ENCODE results near the gene BGLAP. TPM values are rescaled to one million over a fixed set of nuclear protein-coding genes. Genes with fewer than 3 reads are reported as not detected.

The BGLAP gene
- 1.0 and 2.4 TPM in 2 replicates for total RNA-seq
- polyA plus RNA-seq: 0.65 and 1.2 TPM in 2 replicates
- polyA plus RNA-seq (2011; cell fraction: cytosol; rRNA removed): 0.14 and 0.35 TPM in 2 replicates
- 3.2 and 3.3 TPM in 2 replicates for polyA plus RNA-seq (2011; cell fraction: nucleus; rRNA removed)
- polyA plus RNA-seq (2012): 0.31 and 0.37 TPM in 2 replicates
- 0.95 TPM in 1 of 2 replicates, not detected in the other for polyA minus RNA-seq
- not detected for polyA minus RNA-seq (2011; cell fraction: cytosol; rRNA and poly(A)+ RNA removed)
- polyA minus RNA-seq (2011; cell fraction: nucleus; rRNA and poly(A)+ RNA removed): 1.6 and 4.2 TPM in 2 replicates
- Bru-seq, nascent RNA: not detected
- percentile 56 among the genes with signal in this experiment for BruChase-seq, experiment 1, labeled RNA remaining after a 6-hour chase
- percentile 40 among the genes with signal in this experiment for BruChase-seq, experiment 2, labeled RNA remaining after a 2-hour chase
- long read RNA-seq, partial matches to known transcripts: 1 of 1 reads
- long read RNA-seq, other reads (novel, unspliced or antisense): 0 of 1 reads

DNA sequence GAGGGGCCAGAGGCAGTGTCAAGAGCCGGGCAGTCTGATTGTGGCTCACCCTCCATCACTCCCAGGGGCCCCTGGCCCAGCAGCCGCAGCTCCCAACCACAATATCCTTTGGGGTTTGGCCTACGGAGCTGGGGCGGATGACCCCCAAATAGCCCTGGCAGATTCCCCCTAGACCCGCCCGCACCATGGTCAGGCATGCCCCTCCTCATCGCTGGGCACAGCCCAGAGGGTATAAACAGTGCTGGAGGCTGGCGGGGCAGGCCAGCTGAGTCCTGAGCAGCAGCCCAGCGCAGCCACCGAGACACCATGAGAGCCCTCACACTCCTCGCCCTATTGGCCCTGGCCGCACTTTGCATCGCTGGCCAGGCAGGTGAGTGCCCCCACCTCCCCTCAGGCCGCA is at the start of gene BGLAP:
Gene BGLAP, plus strand, starts transcription at position 259 of the 400 bp plus-strand sequence. Its CDS starts 48 bp downstream, at position 307.
- dilution Hi-C loops (cut with MboI; ENCODE audit: extremely low pct_ligation_motif_present, low sequenced_read_pairs) (no loop called here), intact Hi-C loops (cut with micrococcal nuclease) (no loop called here)
- no TSS peak for BruUV-seq (replicated peaks)
- H3K4me3 ChIP-seq (replicated peaks in 1 of 3; ENCODE audit: insufficient read depth in 1 of 3, low read depth in 1 of 3, low read length in 3 of 3): no peak within 1 kb of the TSS
- FAIRE-seq (no peak), DNase-seq (ENCODE audit: low read depth, low spot score) (no peak)
- H3K79me2 ChIP-seq (ENCODE audit: control insufficient read depth, insufficient read depth, low read length): no peaks in the 10 kb centered on the region
- H3K9me3 ChIP-seq (replicated peaks; ENCODE audit: control insufficient read depth, insufficient read depth, low read length): no peaks in the 10 kb centered on the region
- no peaks in the 10 kb centered on the region for H3K9me1 ChIP-seq (replicated peaks; ENCODE audit: control insufficient read depth, extremely low read depth, insufficient read depth, low read length)
- peaks cover 0 to 9% of the 10 kb centered on the region in 2 experiments for H3K36me3 ChIP-seq (ENCODE audit: control insufficient read depth in 2 of 2, extremely low read depth in 1 of 2, insufficient read depth in 2 of 2, low read length in 2 of 2)
- no peak within 1 kb of the TSS for H3K4me2 ChIP-seq (ENCODE audit: insufficient read depth, low read length)
- CTCF ChIA-PET: interaction anchor here (1.5 kb wide), 1 partner anchor 17 kb away, joined by 7 read pairs; no protein-coding TSS in a partner anchor
- POLR2A ChIA-PET: no interaction called here
- no peak within 1 kb of the TSS for H3K27ac ChIP-seq (ENCODE audit: insufficient read depth, low read depth, low read length)
- H3K4me1 ChIP-seq (ENCODE audit: control insufficient read depth, extremely low read depth, insufficient read depth, low read length): peaks cover 6% of the 10 kb centered on the region
- H3K9ac ChIP-seq (replicated peaks; ENCODE audit: extremely low read depth, insufficient read depth, low read length): no peak within 1 kb of the TSS
- TF ChIP-seq FOS (IDR thresholded peaks at IDR 0.05; ENCODE audit: borderline replicate concordance, insufficient read depth, low read length) (no peak), POLR2AphosphoS5 (IDR thresholded peaks at IDR 0.05; ENCODE audit: insufficient read depth, low read depth, low read length) (no peak), JUN (IDR thresholded peaks at IDR 0.05; ENCODE audit: borderline replicate concordance, insufficient read depth, insufficient read length, low read depth) (no peak), POLR2A (IDR thresholded peaks at IDR 0.05; ENCODE audit: low read depth, low read length) (no peak)
- TF ChIP-seq, protein P1, sequence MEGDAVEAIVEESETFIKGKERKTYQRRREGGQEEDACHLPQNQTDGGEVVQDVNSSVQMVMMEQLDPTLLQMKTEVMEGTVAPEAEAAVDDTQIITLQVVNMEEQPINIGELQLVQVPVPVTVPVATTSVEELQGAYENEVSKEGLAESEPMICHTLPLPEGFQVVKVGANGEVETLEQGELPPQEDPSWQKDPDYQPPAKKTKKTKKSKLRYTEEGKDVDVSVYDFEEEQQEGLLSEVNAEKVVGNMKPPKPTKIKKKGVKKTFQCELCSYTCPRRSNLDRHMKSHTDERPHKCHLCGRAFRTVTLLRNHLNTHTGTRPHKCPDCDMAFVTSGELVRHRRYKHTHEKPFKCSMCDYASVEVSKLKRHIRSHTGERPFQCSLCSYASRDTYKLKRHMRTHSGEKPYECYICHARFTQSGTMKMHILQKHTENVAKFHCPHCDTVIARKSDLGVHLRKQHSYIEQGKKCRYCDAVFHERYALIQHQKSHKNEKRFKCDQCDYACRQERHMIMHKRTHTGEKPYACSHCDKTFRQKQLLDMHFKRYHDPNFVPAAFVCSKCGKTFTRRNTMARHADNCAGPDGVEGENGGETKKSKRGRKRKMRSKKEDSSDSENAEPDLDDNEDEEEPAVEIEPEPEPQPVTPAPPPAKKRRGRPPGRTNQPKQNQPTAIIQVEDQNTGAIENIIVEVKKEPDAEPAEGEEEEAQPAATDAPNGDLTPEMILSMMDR (IDR thresholded peaks at IDR 0.05; ENCODE audit: extremely low read depth in 1 of 2, insufficient read depth in 1 of 2, low read depth in 1 of 2, low read length in 2 of 2): no peak
- TF ChIP-seq, protein P2, sequence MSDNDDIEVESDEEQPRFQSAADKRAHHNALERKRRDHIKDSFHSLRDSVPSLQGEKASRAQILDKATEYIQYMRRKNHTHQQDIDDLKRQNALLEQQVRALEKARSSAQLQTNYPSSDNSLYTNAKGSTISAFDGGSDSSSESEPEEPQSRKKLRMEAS (IDR thresholded peaks at IDR 0.05; ENCODE audit: insufficient read depth, insufficient read length): no peak
- H4K20me1 ChIP-seq (replicated peaks; ENCODE audit: control insufficient read depth, extremely low read depth, insufficient read depth, low read length): no peaks in the 10 kb centered on the region
- H3K27me3 ChIP-seq (ENCODE audit: control insufficient read depth in 2 of 2, insufficient read depth in 2 of 2, low read length in 2 of 2): peaks cover 0 to 4% of the 10 kb centered on the region in 2 experiments
- H2AFZ ChIP-seq (ENCODE audit: low read depth, low read length): no peak within 1 kb of the TSS
